ENCODE results near the gene SLIT3.

- TF ChIP-seq CTCF (IDR thresholded peaks at IDR 0.05) (no peak), POLR2A (IDR thresholded peaks at IDR 0.05; ENCODE audit: low read depth) (no peak), POLR2AphosphoS5 (IDR thresholded peaks at IDR 0.05) (no peak)
Measured at GRCh38 chr5:168695301-168695835, 605.6 kb downstream of the SLIT3 start.

Measured in esophagus muscularis mucosa (tissue), 3 donors.